ENCODE results near the gene TFAP2A. TPM values are rescaled to one million over a fixed set of nuclear protein-coding genes. Genes with fewer than 3 reads are reported as not detected.

The TFAP2A gene
- total RNA-seq, 1 donor from 2014 or later: 1.6 TPM

DNA sequence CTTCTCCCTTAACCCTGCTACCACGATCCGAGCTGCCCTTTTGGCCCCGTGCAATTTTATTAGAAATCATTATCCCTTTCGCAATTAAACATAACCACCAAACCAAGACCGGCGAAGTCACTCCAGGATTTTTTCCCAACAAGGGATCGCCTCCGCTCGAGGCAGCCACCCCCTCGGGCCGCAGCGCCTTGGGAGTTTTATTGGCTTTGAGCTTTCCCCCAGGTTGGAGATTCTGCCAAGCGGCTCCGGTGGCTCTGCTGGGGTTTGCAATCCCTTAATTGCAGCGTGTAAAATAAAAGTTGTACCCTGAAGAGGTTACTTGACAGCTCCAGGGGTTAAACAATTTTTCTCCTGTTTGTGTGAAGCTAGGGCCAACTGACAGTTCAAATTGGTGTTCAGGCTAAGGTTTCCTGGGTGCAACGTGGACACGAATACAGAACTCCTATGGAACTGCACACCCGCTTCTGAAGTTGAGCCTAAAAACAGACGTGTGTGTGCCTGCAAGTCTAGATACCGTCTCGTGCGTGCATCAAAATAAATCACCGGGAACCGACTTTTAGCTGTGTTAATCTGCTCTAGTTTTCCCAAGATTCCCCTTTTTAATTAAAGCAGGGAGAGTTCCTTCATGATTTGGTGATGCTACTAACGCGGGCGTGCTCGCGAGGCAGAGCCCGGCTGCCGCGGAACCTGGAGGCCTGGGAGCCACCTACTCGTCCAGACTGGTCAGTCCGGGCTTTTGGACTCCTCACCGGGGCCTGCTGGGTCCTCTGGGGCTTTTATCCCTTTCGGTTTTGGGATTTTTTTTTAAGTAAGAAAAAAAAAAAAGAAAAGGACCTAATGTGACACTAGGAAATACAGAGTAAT is 975 bp upstream of the TFAP2A start:
- ATAC-seq (no peak), DNase-seq (ENCODE audit: low spot score) (no peak)
- intact Hi-C loops (cut with DNase I): loop anchor here (10.0 kb wide), 1 partner anchor 381 kb away; no protein-coding TSS in a partner anchor

DNA sequence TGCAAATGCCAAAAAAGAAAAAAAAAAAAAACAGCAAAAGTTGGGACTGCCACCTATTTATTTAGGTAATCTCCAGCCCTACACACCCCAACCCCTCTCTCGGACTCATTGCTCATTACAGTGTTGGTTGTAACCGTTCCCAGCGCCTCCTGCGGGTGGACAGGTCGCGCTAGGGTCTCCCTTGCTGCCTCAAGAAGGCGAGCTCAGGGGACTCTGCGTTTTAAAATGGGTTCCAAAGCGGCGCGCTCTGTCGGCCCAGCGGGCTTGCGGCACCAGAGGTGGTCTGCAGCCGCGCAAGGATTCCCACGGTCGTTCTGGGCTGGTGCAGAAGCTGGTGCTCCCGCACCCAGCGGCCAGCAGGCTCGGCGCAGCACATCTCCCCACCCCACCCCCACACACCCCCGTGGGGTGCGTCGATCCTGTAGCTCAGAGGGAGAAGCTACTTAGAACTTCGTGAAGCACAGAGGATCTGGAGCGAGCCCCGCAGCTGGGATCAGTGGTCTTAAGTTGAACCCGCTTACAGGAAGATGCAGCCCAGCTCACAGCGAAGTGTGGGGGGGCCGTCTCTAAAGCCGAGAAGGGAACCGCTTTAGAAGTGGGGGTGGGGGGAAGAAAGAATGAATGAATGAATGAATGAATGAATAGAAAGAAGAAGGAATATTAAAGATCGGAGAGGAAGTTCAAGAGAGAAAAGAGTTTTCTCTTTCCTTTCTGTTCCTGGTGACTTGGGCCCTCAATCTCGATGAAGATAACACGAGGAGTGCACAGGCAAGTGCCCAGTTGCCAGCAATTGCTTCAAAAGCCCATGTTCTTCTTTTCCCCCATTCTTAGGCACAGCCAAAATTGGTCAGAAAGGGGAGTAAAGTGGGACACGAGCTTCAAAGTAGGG is 780 bp downstream of the TFAP2A start:
- no peak for ATAC-seq
- intact Hi-C loops (cut with DNase I): loop anchor here (10.0 kb wide), 1 partner anchor 379 kb away; no protein-coding TSS in a partner anchor
- DNase-seq (ENCODE audit: low spot score): no peak

DNA sequence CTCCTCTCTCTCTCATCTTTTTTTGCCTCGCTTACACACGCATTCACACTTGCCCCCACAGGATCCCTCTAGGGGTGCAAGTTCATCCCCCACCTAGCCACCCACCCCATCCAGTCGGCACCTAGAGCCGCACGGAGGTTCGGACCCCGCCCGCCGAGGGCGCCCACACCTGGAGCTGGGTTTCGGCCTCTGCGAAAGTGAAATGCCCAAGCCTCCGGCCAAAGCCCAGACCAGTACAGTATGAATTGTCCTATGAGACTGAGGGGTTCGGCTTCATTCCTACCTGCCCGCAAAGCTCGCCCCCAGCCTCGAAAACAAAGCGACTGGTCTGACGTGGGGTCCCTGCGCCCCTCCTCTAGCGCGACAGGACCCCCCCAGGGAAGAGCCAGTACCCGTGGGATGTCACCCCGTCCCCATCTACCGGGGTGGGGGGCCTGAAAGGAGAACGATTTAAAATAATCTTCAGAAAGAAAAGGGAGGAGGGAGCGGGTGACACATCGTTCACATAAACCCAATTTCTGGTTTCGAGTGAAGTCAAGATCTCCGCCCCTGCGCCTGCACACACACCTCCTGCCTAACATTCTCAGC is 1.5 kb downstream of the TFAP2A start:
- intact Hi-C loops (cut with DNase I): loop anchor here (10.0 kb wide), 1 partner anchor 379 kb away; no protein-coding TSS in a partner anchor
- ATAC-seq (no peak), DNase-seq (ENCODE audit: low spot score) (no peak)

DNA sequence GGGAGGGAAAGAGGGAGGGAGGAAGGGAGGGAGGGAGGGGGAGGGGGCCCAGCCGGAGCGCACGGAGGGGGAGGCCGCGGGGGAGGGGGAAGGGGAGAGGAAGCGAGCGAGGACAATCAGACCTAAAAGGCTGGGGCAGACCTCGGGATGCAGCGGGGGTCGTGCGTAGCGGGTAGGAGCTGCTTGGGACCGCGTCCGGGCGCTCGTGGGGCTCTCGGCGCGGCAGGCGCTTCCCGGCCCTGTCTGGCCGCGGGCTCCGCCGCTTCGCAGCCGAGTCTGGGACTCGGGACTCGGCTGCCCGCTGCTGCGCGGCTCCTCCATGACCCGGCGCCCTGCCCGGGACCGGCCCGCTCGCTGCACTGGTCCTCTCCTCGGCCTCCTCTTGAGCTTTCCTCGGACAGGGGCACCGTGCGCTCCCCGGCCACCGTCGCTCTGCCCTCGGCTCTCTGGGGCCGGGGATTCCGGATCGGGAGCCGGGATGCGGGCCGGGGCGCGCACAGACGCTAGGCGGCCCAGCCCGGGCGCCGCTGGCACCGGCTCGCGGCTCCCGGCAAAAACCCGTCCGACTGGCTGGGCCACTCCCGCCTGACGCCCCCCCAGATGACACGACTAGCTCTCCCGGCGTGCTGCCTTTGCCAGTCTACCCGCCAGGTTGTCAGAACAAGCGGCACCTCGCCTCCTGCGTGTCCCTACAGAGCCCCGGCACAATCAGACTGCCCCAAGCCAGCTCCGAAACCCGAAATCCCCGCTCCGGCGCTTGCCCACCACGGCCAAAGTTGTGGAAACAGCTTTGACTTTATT is 2.2 kb downstream of the TFAP2A start:
- ATAC-seq (peak; percentile 57), DNase-seq (ENCODE audit: low spot score) (no peak)
- intact Hi-C loops (cut with DNase I): loop anchor here (10.0 kb wide), 1 partner anchor 378 kb away; no protein-coding TSS in a partner anchor

DNA sequence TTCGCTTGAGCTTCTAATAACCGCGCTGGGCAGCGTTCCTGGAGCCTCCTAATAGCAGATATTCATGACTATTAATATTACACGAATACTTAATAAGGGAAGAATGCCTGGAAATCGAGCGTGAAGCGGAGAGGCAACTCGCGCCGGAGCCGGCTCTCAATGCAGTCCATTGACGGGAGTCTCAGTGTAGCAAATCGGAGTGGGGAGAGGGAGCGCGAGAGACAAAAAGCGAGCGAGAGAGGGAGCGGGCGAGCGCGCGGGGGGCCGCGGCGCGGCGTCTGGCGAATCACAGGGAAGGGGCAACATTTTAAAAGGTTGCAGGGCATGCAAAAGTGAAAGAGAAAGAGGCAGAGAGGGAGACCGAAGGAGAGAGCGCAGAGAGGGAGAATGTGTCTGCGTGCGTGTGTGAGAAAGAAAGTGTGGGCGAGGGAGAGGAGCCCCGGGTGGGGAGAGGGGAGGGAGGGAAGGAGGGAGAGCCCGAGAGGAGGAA is 2.9 kb downstream of the TFAP2A start:
- intact Hi-C loops (cut with DNase I): loop anchor here (10.0 kb wide), 1 partner anchor 377 kb away; no protein-coding TSS in a partner anchor
- DNase-seq (ENCODE audit: low spot score): no peak
- peak; percentile 57 for ATAC-seq

DNA sequence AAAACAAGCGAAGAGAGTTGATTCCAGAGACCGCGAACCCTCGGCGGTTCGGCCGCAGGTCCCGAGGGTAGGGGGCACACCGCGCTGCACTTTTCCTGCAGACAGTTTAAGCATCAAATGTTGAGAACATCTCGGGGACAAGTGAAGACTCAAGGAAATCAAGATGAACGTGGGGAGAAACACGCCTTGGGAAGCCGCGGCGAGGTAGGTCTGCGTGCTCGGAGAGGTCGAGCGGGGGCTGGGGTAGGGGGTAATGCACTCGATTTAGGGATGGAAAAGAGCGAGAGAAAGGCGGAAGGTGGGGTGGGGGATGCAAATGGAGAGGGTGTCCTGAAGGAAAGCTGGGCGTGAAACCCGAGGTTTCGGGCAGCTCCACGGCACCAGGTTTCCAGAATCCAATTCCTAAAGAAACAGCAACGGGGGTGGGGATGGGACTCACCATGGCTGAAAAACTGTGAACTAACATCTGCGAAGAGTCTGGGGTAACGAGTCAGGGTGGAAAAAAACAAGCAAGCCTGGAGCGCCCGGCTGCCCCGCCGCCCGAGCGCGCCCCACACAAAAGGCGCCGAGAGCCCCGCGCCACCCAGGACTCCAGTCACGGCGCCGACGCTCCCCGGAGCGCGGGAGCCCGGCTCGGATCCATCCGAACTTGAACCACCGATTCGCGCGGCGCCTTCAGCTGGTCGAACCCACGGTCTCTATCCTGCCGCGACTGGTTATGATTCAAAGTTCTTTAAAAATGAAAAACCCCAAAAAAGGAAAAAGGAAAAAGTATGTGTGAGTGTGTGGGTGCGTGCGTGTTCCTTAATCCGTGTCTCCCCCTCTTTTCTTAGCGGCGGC is 3.5 kb downstream of the TFAP2A start:
- ATAC-seq: peak; percentile 52
- no peak for DNase-seq (ENCODE audit: low spot score)
- intact Hi-C loops (cut with DNase I): loop anchor here (10.0 kb wide), 1 partner anchor 377 kb away; no protein-coding TSS in a partner anchor

DNA sequence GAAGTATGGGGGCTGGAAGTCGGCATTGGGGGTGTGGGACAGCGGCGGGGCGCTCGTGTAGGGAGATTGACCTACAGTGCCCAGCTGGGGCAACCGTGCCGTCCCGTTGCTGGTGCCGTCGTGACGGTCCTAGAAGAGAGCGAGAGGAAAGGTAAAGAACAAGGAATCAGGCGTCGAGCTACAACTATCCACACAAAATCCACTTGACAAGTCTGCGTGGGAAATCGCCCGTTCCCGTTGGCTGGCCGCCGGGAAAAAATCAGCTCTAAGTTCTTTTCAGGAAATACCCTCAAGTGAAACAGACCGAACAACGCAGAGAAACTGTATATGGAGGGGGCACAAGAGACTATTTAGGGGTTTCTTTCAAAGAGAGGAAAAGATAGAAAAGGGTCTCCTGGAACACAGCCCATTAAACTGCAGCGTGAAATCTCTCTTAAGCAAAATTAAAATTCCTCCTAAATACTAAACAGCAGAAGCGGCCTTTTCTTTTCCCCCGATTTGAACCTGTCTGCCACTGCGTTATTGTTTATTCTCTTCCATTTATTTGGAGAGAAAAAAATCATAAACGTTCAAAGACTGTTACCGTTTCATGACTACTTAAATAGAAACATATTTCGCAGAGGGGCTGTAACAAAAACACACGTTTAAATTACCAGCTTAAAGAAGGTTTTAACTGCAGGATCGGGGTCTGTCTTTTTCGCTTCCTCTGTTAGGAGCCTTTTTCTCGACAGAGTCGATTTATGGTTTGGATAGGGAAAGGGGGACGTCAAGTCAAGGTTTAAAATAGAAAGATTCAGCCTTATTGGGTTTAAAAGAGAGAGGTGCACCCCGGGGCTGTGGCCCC is 4.4 kb downstream of the TFAP2A start:
- ATAC-seq (no peak), DNase-seq (ENCODE audit: low spot score) (no peak)
- intact Hi-C loops (cut with DNase I): loop anchor here (10.0 kb wide), 1 partner anchor 376 kb away; no protein-coding TSS in a partner anchor

DNA sequence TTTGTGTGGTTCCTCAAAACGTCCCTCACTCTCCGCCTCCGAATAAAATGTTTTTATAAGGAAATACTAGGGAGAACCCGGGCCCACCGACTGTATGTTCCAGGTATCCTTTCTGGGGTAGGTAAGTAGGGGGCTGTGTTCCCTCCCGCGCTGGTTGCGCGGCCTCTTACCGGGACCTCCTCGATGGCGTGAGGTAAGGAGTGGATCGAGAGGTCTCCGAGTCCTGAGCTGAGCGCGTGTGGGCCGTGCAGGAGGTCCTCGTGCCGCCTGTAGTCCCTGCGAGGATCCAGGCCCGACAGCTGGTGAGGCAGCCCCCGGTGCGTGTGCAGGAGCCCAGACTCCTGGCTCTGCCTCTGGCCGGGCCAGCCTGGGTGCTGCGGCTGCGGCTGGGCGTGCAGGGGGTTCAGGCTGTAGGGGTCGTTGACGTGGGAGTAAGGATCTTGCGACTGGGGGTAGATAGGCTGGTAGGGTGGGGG is 5.1 kb downstream of the TFAP2A start:
- no peak for DNase-seq (ENCODE audit: low spot score)
- ATAC-seq: no peak
- intact Hi-C loops (cut with DNase I): loop anchor here (10.0 kb wide), 1 partner anchor 375 kb away; no protein-coding TSS in a partner anchor

DNA sequence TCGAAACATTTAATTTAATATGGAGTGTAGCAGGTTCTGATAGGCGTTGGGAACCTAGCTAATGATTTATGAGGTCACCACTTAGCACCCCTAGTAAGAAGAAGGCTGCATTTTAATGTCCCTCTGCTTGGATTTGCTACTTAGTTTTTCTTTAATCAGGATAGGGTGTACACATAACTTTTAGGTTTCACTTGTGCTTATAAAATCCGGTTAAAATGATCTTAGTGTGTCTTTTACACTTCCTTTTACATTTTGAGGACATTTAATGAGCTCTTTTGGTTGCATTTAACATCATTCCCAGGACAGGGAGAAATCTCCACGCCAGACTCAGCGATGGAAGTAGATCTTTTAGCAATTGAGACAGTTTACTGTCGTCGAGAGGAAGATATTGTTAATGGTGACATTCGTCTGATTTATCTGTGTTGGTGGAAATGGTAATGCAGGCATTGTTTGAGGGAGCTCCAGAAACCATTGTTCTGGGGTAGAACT is 5.6 kb downstream of the TFAP2A start:
- ATAC-seq (no peak), DNase-seq (ENCODE audit: low spot score) (no peak)
- intact Hi-C loops (cut with DNase I): no loop called here

DNA sequence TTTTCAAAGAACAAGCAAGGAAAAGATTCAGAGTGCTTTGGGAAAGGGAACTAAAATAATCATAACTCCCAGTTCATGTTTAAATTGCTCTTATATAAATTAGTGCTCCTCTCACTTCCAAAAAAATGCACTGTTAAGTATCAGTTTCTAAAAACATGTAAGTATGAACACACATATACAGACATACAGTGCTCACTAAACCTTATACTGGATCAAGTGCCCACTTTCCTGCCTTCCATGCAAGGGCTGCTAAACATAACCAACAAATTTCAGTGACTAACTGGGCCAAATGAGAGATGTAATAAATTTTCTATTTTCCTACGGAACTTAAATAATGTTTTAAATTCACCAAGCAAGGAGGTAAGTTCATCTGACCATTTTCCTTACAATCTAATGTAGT is 6.4 kb downstream of the TFAP2A start:
- ATAC-seq (no peak), DNase-seq (ENCODE audit: low spot score) (no peak)
- intact Hi-C loops (cut with DNase I): no loop called here

DNA sequence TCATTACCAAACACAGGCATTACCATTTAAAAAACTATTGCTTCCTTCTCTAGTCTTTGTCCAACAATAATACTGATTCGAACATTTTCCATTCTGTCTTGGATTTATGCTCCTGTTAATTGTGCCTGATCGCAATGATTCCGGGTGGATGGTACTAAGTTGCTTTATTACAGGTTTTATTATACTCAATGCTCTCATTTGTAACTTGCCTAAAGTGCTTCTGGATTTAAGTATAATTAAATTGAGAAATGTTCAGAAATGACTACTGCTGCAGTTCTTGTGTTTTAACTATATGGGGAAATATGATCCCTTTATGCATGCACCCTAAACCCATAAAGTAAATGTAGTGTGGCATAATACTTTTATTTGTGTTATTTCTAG is 7.2 kb downstream of the TFAP2A start:
- DNase-seq (ENCODE audit: low spot score) (no peak), ATAC-seq (no peak)
- intact Hi-C loops (cut with DNase I): no loop called here

DNA sequence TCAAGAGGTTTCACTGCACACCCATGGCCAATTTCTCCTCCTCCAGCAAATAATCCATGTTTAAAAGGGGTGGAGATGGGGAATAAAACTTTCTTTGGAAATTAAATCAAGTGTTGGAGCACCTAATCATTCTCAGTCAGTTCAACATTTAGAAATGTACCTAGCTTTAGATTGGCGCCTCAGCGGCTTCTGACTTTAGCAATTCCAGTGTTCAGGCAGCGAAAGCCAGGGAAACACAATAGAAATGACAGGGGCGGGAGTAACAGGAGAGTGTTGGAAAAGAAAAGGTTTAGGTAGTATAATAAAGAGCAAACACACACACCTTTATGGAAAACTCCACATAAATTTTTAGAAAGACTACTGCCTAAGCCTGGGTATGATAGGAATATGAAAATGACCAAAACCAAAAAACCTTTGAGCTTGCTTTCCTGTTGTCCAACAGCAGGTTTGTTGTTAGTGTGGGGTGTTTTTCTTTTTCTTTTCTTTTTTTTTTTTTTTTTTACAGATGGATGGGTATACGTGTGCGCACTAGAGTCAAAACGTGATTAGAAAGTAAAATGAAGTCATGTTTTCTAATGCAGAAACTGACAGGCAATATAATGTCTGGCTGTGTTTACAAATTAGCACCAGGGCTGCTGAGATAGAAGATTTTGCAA is 7.7 kb downstream of the TFAP2A start:
- ATAC-seq: no peak
- intact Hi-C loops (cut with DNase I): no loop called here
- DNase-seq (ENCODE audit: low spot score): no peak

DNA sequence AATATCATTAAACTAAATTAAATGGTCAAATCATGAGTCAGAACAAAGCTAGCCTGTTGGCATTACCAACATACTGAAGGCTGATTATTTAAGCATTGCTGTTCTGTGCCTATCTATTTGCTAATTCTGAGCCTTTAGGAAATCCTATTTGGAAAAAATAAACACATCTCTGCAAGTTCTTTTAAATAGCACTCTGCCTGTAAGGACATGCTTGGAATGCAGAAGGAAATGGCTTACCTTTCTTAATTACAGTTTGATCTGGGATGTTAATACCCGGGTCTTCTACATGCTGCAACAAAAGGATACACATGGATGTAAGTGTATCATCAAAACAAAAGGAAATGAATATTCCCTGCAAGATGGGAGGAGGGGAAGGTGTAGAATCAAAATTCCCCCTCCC is 8.3 kb downstream of the TFAP2A start:
- intact Hi-C loops (cut with DNase I): no loop called here
- DNase-seq (ENCODE audit: low spot score): no peak
- ATAC-seq: no peak

DNA sequence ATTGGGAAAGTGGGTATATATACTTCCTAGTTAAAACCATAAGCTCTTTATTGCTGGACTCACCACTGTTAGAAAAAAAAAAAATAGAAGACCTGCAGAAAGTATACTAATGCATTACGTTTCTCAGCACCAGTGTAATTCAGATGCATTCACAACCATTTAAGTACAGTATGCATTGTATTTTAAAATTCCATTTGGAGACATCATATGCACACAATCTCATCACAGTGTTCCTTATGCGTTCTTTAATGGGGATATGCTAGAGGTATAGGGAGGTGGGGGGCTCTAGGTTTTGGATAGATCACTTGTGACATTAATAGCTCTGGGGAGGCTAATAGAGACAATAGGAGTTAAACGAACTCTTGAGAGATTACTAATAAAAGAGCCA is 9.4 kb downstream of the TFAP2A start:
- ATAC-seq (no peak), DNase-seq (ENCODE audit: low spot score) (no peak)
- intact Hi-C loops (cut with DNase I): no loop called here

DNA sequence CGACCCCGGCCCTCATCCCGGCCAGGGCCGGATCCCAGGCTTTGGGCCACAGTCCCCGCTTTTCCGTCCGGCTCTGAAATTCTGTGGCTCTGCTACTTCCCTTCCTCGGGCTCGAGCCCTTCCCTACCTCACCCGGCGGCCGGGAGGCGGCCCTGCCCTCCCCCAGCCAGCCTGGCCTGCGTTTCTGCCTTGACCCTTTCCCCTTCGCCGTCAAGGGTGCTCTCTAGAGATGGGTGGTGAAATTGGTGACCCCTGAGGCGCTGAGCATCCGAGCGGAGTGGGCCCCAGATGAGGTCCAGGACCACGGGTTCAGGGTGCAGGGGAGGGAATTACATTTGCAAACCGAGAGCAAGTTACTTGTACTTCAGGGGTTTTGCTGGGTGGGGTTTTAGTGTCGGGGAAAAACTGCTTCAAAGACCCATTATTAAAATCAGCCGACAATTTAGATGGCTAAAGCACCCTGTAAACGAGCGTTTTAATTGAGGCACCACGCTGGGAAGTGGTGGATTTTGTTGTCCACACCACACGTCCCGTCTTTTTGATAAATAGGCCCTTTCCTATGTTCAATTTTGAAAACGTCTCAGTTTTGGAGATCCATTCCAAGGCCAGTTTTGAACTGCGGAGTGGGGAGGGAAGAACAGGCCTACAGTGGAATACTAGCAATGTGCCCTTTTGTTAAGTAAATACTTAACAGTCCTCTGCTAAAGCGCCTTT is 9.9 kb downstream of the TFAP2A start:
- DNase-seq (ENCODE audit: low spot score) (peak; percentile 61), ATAC-seq (peak; percentile 22)
- intact Hi-C loops (cut with DNase I): no loop called here
